ENCODE data around the gene NRDE2. TPM values are rescaled to one million over a fixed set of nuclear protein-coding genes. Genes with fewer than 3 reads are reported as not detected.

The NRDE2 gene
- total RNA-seq, 1 experiment from 2014 or later: 8.6 TPM

- Histone ChIP-seq H3K27me3 (replicated peaks) (peaks cover 5% of the 10 kb centered on the region; the same call in 1 of the 2 replicates), H3K9me3 (replicated peaks) (no peaks in the 10 kb centered on the region), H3K4me3 (peak overlapping the region; percentile 59), H3K4me1 (replicated peaks) (no peaks in the 10 kb centered on the region; the same call in 1 of the 2 replicates), H3K27ac (no peak overlapping the region), H3K36me3 (no peaks in the 10 kb centered on the region)
- DNase-seq (ENCODE audit: low read depth in 1 of 2, low spot score in 2 of 2): no peak
These were observed 1.2 kb downstream of the NRDE2 start for GRCh38 chr14:90330203-90331196.

- Histone ChIP-seq H3K36me3 (peaks cover 9% of the 10 kb centered on the region; the same call in 1 of the 2 replicates), H3K4me3 (no peak overlapping the region), H3K9me3 (replicated peaks) (no peaks in the 10 kb centered on the region), H3K27ac (no peak overlapping the region), H3K27me3 (replicated peaks) (no peaks in the 10 kb centered on the region), H3K4me1 (replicated peaks) (peaks cover 7% of the 10 kb centered on the region; the same call in 1 of the 2 replicates)
- no peak for DNase-seq (ENCODE audit: low read depth in 1 of 2, low spot score in 2 of 2)
These were observed 9.8 kb downstream of the NRDE2 start for GRCh38 chr14:90321891-90322290.

- Histone ChIP-seq H3K4me3 (no peak overlapping the region), H3K36me3 (peaks cover 23% of the 10 kb centered on the region)
- DNase-seq (ENCODE audit: low read depth in 1 of 2, low spot score in 2 of 2): no peak
These were observed 11.9 kb downstream of the NRDE2 start for GRCh38 chr14:90319634-90320541.

GRCh38 chr14:90319173-90319572 lies 12.6 kb downstream of the NRDE2 start:
- Histone ChIP-seq H3K36me3 (peaks cover 29% of the 10 kb centered on the region), H3K4me3 (no peak overlapping the region), H3K27ac (no peak overlapping the region), H3K9me3 (replicated peaks) (no peaks in the 10 kb centered on the region), H3K4me1 (replicated peaks) (peaks cover 7% of the 10 kb centered on the region; the same call in 1 of the 2 replicates), H3K27me3 (replicated peaks) (no peaks in the 10 kb centered on the region)
- DNase-seq (ENCODE audit: low read depth in 1 of 2, low spot score in 2 of 2): no peak

More at GRCh38 chr14:90319634-90320541, 11.9 kb downstream of the NRDE2 start:
- Histone ChIP-seq H3K4me1 (replicated peaks) (peaks cover 7% of the 10 kb centered on the region; the same call in 1 of the 2 replicates), H3K27me3 (replicated peaks) (no peaks in the 10 kb centered on the region), H3K27ac (no peak overlapping the region), H3K9me3 (replicated peaks) (no peaks in the 10 kb centered on the region)

GRCh38 chr14:90318016-90318415 lies 13.7 kb downstream of the NRDE2 start:
- DNase-seq (ENCODE audit: low read depth in 1 of 2, low spot score in 2 of 2): no peak
- Histone ChIP-seq H3K4me3 (no peak overlapping the region), H3K27me3 (replicated peaks) (no peaks in the 10 kb centered on the region), H3K36me3 (peaks cover 34% of the 10 kb centered on the region), H3K27ac (no peak overlapping the region), H3K4me1 (replicated peaks) (peaks cover 7% of the 10 kb centered on the region; the same call in 1 of the 2 replicates), H3K9me3 (replicated peaks) (no peaks in the 10 kb centered on the region)

GRCh38 chr14:90317286-90317685 lies 14.5 kb downstream of the NRDE2 start:
- Histone ChIP-seq H3K36me3 (peaks cover 37% of the 10 kb centered on the region), H3K27ac (no peak overlapping the region), H3K4me3 (no peak overlapping the region), H3K9me3 (replicated peaks) (no peaks in the 10 kb centered on the region), H3K27me3 (replicated peaks) (no peaks in the 10 kb centered on the region), H3K4me1 (replicated peaks) (peaks cover 7% of the 10 kb centered on the region; the same call in 1 of the 2 replicates)
- no peak for DNase-seq (ENCODE audit: low read depth in 1 of 2, low spot score in 2 of 2)

- H3K27ac ChIP-seq: no peak overlapping the region
- peaks cover 46% of the 10 kb centered on the region for H3K36me3 ChIP-seq
- no peaks in the 10 kb centered on the region for H3K27me3 ChIP-seq (replicated peaks)
- no peak for DNase-seq (ENCODE audit: low read depth in 1 of 2, low spot score in 2 of 2)
- no peak overlapping the region for H3K4me3 ChIP-seq
- no peaks in the 10 kb centered on the region for H3K9me3 ChIP-seq (replicated peaks)
- H3K4me1 ChIP-seq (replicated peaks): no peaks in the 10 kb centered on the region
These were observed 23.2 kb downstream of the NRDE2 start for GRCh38 chr14:90308561-90308960.

GRCh38 chr14:90305176-90305601 lies 26.6 kb downstream of the NRDE2 start:
- H3K27me3 ChIP-seq (replicated peaks): no peaks in the 10 kb centered on the region
- no peak overlapping the region for H3K4me3 ChIP-seq
- no peaks in the 10 kb centered on the region for H3K9me3 ChIP-seq (replicated peaks)
- DNase-seq (ENCODE audit: low read depth in 1 of 2, low spot score in 2 of 2): no peak
- H3K36me3 ChIP-seq: peaks cover 39% of the 10 kb centered on the region
- H3K4me1 ChIP-seq (replicated peaks): no peaks in the 10 kb centered on the region
- H3K27ac ChIP-seq: no peak overlapping the region

- no peaks in the 10 kb centered on the region for H3K27me3 ChIP-seq (replicated peaks)
- peaks cover 34% of the 10 kb centered on the region for H3K36me3 ChIP-seq
- no peak overlapping the region for H3K27ac ChIP-seq
- H3K4me3 ChIP-seq: no peak overlapping the region
- DNase-seq (ENCODE audit: low read depth in 1 of 2, low spot score in 2 of 2): no peak
- no peaks in the 10 kb centered on the region for H3K4me1 ChIP-seq (replicated peaks)
- no peaks in the 10 kb centered on the region for H3K9me3 ChIP-seq (replicated peaks)
These were observed 27.2 kb downstream of the NRDE2 start for GRCh38 chr14:90304502-90304901.

- H3K4me3 ChIP-seq: no peak overlapping the region
- H3K27ac ChIP-seq: no peak overlapping the region
- no peaks in the 10 kb centered on the region for H3K9me3 ChIP-seq (replicated peaks)
- H3K36me3 ChIP-seq: peaks cover 28% of the 10 kb centered on the region
- H3K27me3 ChIP-seq (replicated peaks): no peaks in the 10 kb centered on the region
- no peaks in the 10 kb centered on the region for H3K4me1 ChIP-seq (replicated peaks)
- DNase-seq (ENCODE audit: low read depth in 1 of 2, low spot score in 2 of 2): no peak
These were observed 28.3 kb downstream of the NRDE2 start for GRCh38 chr14:90303473-90303872.

- Histone ChIP-seq H3K27me3 (replicated peaks) (no peaks in the 10 kb centered on the region), H3K9me3 (replicated peaks) (no peaks in the 10 kb centered on the region), H3K4me1 (replicated peaks) (no peaks in the 10 kb centered on the region), H3K4me3 (no peak overlapping the region), H3K36me3 (peaks cover 27% of the 10 kb centered on the region), H3K27ac (no peak overlapping the region)
- DNase-seq (ENCODE audit: low read depth in 1 of 2, low spot score in 2 of 2): no peak
These were observed 29.0 kb downstream of the NRDE2 start for GRCh38 chr14:90302529-90303303.

GRCh38 chr14:90301668-90302090 lies 30.1 kb downstream of the NRDE2 start:
- H3K4me3 ChIP-seq: no peak overlapping the region
- peaks cover under 1% of the 10 kb centered on the region; the same call in 1 of the 2 replicates for H3K4me1 ChIP-seq (replicated peaks)
- H3K27me3 ChIP-seq (replicated peaks): no peaks in the 10 kb centered on the region
- DNase-seq (ENCODE audit: low read depth in 1 of 2, low spot score in 2 of 2): no peak
- H3K36me3 ChIP-seq: peaks cover 28% of the 10 kb centered on the region
- H3K9me3 ChIP-seq (replicated peaks): no peaks in the 10 kb centered on the region
- no peak overlapping the region for H3K27ac ChIP-seq

GRCh38 chr14:90301122-90301521 lies 30.6 kb downstream of the NRDE2 start:
- no peak overlapping the region for H3K4me3 ChIP-seq
- peaks cover 33% of the 10 kb centered on the region for H3K36me3 ChIP-seq

More at GRCh38 chr14:90301122-90301521, 30.6 kb downstream of the NRDE2 start:
- Histone ChIP-seq H3K27ac (no peak overlapping the region), H3K9me3 (replicated peaks) (no peaks in the 10 kb centered on the region), H3K4me1 (replicated peaks) (peaks cover 6% of the 10 kb centered on the region), H3K27me3 (replicated peaks) (no peaks in the 10 kb centered on the region)
- DNase-seq (ENCODE audit: low read depth in 1 of 2, low spot score in 2 of 2): no peak
